ENCODE data around the gene SEMA4D.
A peak's percentile ranks its signal among the peaks of the same experiment; 100 is the strongest.

Gene SEMA4D

DNA sequence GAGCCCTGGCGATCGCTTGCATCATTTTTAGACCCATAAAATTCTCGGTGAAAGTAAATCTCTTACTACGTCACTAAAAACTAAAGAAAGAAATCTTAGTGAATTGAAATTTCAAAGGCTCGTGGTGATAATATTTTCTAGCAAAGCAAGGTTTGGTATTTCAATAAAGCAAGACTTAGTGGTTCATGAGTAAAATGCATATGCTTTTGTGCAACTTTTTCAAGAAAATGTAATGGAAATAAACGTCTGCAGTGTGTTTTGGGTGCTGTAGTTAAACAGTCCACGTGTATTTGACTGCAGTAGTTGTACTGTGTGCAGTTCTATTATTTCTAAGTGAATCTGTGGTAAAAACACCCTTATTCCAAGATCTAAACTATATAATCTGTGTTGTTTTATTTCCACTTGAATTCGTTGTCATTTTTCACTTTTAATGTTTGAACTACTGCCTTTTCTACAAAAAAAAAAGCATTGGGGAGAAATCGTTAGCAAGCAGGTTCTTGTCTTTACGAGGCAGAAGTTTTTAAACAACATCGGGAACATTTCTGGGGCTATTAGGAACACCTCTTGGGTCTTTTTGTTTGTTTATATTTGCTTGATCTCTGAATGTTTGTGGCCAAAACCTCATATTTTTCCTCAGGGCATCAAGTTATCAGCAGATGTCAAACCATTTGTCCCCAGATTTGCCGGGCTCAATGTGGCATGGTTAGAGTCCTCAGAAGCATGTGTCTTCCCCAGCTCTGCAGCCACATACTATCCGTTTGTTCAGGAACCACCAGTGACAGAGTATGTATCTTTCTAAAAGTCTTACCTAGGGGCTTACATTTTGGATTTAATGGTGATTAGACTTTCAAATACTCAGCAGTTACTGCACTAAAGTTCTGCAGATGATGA lies 178.7 kb downstream of the SEMA4D start:
- Histone ChIP-seq H3K79me2 (ENCODE audit: insufficient read depth, low read length) (peaks cover 92% of the 10 kb centered on the region), H3K9me2 (replicated peaks; ENCODE audit: low read depth, low read length) (no peaks in the 10 kb centered on the region), H3K9ac (ENCODE audit: low read depth, low read length, poor library complexity, severe bottlenecking) (peak overlapping the region; percentile 89), H3K9me3 (ENCODE audit: insufficient read depth, low read depth, low read length) (no peaks in the 10 kb centered on the region), H3K36me3 (ENCODE audit: insufficient read depth, low read length) (peaks cover 39% of the 10 kb centered on the region), H4K20me1 (ENCODE audit: insufficient read depth, low read length, poor library complexity, severe bottlenecking) (peaks cover 50% of the 10 kb centered on the region), H3K27me3 (ENCODE audit: insufficient read depth, low read length, poor library complexity, severe bottlenecking) (no peaks in the 10 kb centered on the region), H3K4me3 (ENCODE audit: low read length, poor library complexity, severe bottlenecking) (peak overlapping the region; percentile 98), H3K4me1 (ENCODE audit: insufficient read depth, low read length, poor library complexity, severe bottlenecking) (peaks cover 60% of the 10 kb centered on the region), H3F3A (ENCODE audit: low read depth) (peaks cover 36% of the 10 kb centered on the region), H2AFZ (ENCODE audit: low read length) (peak overlapping the region; percentile 52), H3K4me2 (ENCODE audit: low read depth, low read length, poor library complexity, severe bottlenecking) (peak overlapping the region; percentile 90)
- TF ChIP-seq, protein P1, sequence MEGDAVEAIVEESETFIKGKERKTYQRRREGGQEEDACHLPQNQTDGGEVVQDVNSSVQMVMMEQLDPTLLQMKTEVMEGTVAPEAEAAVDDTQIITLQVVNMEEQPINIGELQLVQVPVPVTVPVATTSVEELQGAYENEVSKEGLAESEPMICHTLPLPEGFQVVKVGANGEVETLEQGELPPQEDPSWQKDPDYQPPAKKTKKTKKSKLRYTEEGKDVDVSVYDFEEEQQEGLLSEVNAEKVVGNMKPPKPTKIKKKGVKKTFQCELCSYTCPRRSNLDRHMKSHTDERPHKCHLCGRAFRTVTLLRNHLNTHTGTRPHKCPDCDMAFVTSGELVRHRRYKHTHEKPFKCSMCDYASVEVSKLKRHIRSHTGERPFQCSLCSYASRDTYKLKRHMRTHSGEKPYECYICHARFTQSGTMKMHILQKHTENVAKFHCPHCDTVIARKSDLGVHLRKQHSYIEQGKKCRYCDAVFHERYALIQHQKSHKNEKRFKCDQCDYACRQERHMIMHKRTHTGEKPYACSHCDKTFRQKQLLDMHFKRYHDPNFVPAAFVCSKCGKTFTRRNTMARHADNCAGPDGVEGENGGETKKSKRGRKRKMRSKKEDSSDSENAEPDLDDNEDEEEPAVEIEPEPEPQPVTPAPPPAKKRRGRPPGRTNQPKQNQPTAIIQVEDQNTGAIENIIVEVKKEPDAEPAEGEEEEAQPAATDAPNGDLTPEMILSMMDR (conservative IDR thresholded peaks at IDR 0.05; ENCODE audit: low read length) = peak; percentile 1; the same call in 1 of the 2 replicates
- no peak for TF ChIP-seq EZH2phosphoT487 (IDR thresholded peaks at IDR 0.05; ENCODE audit: borderline replicate concordance)

DNA sequence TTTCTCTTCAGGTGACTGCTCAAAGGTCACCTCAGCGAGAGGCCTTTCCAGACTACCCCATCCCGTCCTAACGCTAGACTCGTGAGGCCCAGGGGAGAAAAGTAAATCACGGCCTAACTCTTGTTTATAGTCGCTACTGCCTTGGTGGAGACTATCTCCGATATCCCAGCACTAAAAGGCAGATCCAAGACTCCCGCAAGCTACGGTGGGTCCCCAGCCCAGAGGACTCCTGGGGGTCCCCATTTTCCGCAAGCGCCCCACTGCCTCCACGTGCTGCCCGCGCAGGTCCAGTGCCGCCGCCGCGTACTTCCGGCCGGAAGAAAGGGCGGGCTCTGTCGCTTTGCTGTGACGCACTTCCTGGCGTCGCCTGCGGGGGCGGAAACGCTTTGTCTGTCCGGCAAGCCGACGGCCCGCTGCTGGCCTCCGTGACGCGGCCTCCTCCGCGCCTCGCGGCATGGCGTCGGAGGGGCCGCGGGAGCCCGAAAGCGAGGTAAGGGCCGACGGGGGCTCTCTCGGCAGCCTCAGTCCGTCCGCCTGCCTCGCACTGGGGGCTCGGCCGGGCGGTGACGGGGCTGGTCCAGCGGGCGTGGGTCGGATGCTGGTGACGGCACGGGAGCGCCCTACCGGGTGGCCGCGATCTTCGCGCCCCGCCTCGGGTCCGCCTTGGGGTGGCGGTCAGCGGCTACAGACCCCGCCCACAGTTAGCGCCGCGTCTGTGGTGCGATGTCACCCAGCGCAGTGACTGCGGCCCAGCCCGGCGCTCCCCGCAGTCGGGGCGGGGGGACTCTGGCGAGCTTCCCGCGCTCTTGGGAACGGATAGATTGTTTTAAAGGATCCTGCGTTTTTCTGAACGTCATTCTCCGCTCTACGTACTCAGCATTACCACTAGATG lies 179.5 kb downstream of the SEMA4D start, which contains the start of gene SECISBP2:
TSS of gene SECISBP2 (plus strand) at position 378 of the 892 bp plus-strand sequence. CDS start at position 455, 77 bp downstream.
- Histone ChIP-seq H3K9ac (ENCODE audit: low read depth, low read length, poor library complexity, severe bottlenecking) (peak within 1 kb of the TSS; percentile 89), H3K9me3 (ENCODE audit: insufficient read depth, low read depth, low read length) (no peaks in the 10 kb centered on the region), H3K27me3 (ENCODE audit: insufficient read depth, low read length, poor library complexity, severe bottlenecking) (no peaks in the 10 kb centered on the region), H3K36me3 (ENCODE audit: insufficient read depth, low read length) (peaks cover 47% of the 10 kb centered on the region), H3F3A (ENCODE audit: low read depth) (peaks cover 36% of the 10 kb centered on the region), H3K79me2 (ENCODE audit: insufficient read depth, low read length) (peaks cover 92% of the 10 kb centered on the region), H3K4me2 (ENCODE audit: low read depth, low read length, poor library complexity, severe bottlenecking) (peak within 1 kb of the TSS; percentile 90), H3K4me1 (ENCODE audit: insufficient read depth, low read length, poor library complexity, severe bottlenecking) (peaks cover 60% of the 10 kb centered on the region), H3K9me2 (replicated peaks; ENCODE audit: low read depth, low read length) (no peaks in the 10 kb centered on the region), H2AFZ (ENCODE audit: low read length) (peak within 1 kb of the TSS; percentile 52), H3K4me3 (ENCODE audit: low read length, poor library complexity, severe bottlenecking) (peak within 1 kb of the TSS; percentile 98), H4K20me1 (ENCODE audit: insufficient read depth, low read length, poor library complexity, severe bottlenecking) (peaks cover 59% of the 10 kb centered on the region)
- no peak for TF ChIP-seq EZH2phosphoT487 (IDR thresholded peaks at IDR 0.05; ENCODE audit: borderline replicate concordance)
- TF ChIP-seq, protein P1 (conservative IDR thresholded peaks at IDR 0.05; ENCODE audit: low read length) = peak; percentile 79; the same call in 1 of the 2 replicates

DNA sequence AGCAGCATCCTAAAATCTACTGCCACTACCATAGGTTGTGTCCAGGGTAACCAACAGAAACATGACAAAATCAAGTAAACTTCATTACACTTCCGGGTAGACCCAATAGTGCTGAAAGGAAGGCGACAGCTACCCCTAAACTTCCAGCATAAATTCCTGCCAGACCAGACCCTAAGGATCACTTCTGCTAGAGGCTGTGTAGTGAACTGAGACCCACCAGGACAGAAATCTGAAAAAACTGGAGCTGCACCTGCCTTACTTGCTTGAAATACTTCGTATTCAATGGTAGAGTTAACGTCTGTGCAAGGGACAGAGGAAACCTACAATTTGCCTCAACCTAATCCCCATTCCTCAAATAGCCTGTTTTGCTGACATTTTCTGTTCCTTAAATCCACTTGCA lies 180.6 kb downstream of the SEMA4D start:
- no peaks in the 10 kb centered on the region for H3K9me3 ChIP-seq (ENCODE audit: insufficient read depth, low read depth, low read length)
- peaks cover 71% of the 10 kb centered on the region for H3K4me1 ChIP-seq (ENCODE audit: insufficient read depth, low read length, poor library complexity, severe bottlenecking)
- H3K79me2 ChIP-seq (ENCODE audit: insufficient read depth, low read length) = peaks cover 92% of the 10 kb centered on the region
- peaks cover 70% of the 10 kb centered on the region for H4K20me1 ChIP-seq (ENCODE audit: insufficient read depth, low read length, poor library complexity, severe bottlenecking)
- H3K27me3 ChIP-seq (ENCODE audit: insufficient read depth, low read length, poor library complexity, severe bottlenecking) = no peaks in the 10 kb centered on the region
- peak overlapping the region; percentile 95 for H3K9ac ChIP-seq (ENCODE audit: low read depth, low read length, poor library complexity, severe bottlenecking)
- H2AFZ ChIP-seq (ENCODE audit: low read length) = no peak overlapping the region
- peak overlapping the region; percentile 98 for H3K4me3 ChIP-seq (ENCODE audit: low read length, poor library complexity, severe bottlenecking)
- peak overlapping the region; percentile 90 for H3K4me2 ChIP-seq (ENCODE audit: low read depth, low read length, poor library complexity, severe bottlenecking)
- H3F3A ChIP-seq (ENCODE audit: low read depth) = peaks cover 36% of the 10 kb centered on the region
- peaks cover 56% of the 10 kb centered on the region for H3K36me3 ChIP-seq (ENCODE audit: insufficient read depth, low read length)
- TF ChIP-seq EZH2phosphoT487 (IDR thresholded peaks at IDR 0.05; ENCODE audit: borderline replicate concordance) = no peak
- TF ChIP-seq, protein P1 (conservative IDR thresholded peaks at IDR 0.05; ENCODE audit: low read length) = no peak
- no peaks in the 10 kb centered on the region for H3K9me2 ChIP-seq (replicated peaks; ENCODE audit: low read depth, low read length)
